ENCODE data around the gene HTT.

HTT gene

GRCh38 chr4:3200423-3201090, 126.1 kb downstream of the HTT start:
- DNase-seq (ENCODE audit: low spot score): no peak

GRCh38 chr4:3201718-3202702, 127.5 kb downstream of the HTT start:
- no peak for DNase-seq (ENCODE audit: low spot score)

DNA sequence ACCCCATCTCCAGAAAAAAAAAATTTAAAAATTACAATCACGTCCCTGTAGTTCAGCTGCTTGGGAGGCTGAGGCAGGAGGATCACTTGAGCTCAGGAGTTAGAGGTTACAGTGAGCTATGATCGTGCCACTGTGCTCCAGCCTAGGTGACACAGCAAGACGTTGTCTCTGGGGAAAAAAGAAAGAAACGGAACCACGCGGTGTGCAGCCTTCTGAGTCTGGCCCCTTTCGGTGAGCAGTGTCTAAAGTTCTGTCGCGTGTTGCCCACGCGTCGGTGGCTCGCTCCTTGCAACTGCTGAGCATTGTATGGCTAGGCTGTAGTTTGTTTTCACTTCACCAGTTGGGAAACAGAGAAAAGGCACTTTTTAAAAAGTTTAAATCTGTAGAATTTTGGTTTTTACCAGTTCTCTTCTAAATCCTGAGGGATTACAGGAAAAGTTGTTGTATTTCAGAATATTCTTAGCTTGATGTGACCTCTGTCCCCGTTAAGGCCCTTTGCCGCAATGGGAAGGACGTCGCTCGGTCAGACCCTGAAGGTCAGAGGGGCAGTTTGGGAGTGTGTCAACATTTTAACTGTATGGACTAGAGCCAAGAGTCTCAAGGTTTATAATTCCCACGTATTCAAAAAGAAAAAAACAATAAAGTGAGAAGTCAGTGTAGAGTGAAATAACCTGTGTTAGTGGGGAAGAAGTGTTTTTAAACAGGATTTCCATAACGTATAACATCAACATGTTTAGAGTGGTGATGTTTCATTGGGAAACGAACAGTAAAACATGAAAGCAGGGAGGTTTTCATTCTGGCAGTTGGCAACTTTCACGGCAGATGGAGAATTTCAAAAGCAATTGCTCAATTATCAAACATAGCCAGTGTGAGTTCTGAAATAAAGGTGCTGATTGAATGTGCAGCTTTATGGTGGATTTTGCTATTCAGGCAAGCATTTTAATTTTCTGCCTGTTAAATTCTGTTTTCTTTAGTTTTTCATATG, 128.6 kb downstream of the HTT start:
- DNase-seq (ENCODE audit: low spot score): no peak

GRCh38 chr4:3203971-3204431, 129.5 kb downstream of the HTT start:
- no peak for DNase-seq (ENCODE audit: low spot score)

- DNase-seq (ENCODE audit: low spot score): no peak
Measured at GRCh38 chr4:3205995-3206394, 131.5 kb downstream of the HTT start.

GRCh38 chr4:3206439-3207100, 132.1 kb downstream of the HTT start:
- no peak for DNase-seq (ENCODE audit: low spot score)

DNA sequence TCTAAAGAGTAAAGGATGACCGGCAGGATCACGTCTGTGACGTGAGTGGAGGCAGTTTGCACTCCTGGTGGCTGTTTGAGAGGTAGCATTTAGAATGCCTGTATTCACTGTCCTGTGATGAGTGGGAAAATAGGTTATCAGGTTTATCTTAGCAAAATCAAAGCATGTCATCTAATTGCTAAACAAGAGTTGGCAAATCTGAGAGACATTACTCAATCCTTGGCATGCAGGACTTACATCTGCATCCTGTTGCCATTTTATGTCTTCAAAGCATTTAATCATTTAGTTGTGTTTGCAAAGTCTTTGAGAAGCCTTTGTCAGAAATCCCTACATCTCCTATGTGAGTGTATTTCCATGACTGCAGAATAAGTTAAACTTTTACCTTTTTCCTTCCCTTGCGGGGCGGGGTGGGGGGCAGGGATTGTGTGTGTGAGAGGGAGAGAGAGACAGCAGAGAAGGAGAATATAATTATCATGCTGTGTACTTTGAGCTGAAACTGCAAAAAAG, 133.1 kb downstream of the HTT start:
- DNase-seq (ENCODE audit: low spot score): no peak

DNA sequence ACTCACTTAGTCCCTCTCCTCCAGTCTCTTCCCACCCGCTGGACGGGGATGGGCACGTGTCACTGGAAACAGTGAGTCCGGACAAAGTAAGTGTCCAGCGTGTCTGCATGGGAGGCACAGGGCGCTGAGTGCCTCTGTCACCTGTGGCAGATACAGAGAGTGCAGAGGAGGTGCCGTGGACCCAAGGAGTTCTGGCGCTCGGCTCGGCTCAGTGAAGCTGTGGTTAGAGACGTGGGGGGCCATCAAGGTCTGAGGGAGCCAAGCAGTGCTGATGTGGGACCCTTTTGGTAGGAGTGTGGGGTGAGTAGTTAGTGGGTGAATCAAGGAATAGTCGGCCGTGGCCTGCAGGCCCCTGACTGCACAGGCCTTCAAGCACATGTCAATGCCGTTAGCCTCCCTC, 134.3 kb downstream of the HTT start:
- no peak for DNase-seq (ENCODE audit: low spot score)

GRCh38 chr4:3209551-3210325, 135.3 kb downstream of the HTT start:
- DNase-seq (ENCODE audit: low spot score): no peak

DNA sequence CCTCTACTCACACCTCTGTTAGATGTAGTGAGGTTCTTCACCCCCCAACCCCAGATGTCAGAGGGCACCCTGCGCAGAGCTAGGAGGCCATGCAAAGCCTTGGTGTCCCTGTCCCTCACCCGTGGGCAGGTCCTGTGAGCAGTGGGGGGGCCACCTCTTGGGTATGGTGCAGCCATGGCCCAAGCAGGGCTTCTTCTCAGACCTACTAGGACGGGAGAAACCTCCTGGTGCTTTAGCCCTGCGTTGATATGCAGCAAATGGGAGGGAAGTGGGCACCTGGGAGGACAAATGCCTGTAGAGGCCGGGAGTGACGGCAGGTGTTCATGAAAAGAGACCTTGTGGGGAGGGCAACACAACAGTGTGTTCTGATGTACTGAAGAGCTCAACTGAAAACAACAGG, 136.0 kb downstream of the HTT start:
- DNase-seq (ENCODE audit: low spot score): no peak

DNA sequence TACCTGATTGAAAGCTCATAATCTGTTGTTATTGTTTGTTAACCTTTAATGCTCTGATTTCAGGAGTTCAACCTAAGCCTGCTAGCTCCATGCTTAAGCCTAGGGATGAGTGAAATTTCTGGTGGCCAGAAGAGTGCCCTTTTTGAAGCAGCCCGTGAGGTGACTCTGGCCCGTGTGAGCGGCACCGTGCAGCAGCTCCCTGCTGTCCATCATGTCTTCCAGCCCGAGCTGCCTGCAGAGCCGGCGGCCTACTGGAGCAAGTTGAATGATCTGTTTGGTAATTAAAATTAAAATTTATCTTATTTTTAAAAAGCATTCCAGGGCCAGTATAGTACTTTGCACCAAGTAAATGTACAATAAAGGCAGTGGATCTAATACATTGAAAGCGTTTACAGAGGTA, 137.4 kb downstream of the HTT start:
- no peak for DNase-seq (ENCODE audit: low spot score)

- DNase-seq (ENCODE audit: low spot score): no peak
Measured at GRCh38 chr4:3212391-3213105, 138.1 kb downstream of the HTT start.

GRCh38 chr4:3213106-3213425, 138.6 kb downstream of the HTT start:
- DNase-seq (ENCODE audit: low spot score): no peak

DNA sequence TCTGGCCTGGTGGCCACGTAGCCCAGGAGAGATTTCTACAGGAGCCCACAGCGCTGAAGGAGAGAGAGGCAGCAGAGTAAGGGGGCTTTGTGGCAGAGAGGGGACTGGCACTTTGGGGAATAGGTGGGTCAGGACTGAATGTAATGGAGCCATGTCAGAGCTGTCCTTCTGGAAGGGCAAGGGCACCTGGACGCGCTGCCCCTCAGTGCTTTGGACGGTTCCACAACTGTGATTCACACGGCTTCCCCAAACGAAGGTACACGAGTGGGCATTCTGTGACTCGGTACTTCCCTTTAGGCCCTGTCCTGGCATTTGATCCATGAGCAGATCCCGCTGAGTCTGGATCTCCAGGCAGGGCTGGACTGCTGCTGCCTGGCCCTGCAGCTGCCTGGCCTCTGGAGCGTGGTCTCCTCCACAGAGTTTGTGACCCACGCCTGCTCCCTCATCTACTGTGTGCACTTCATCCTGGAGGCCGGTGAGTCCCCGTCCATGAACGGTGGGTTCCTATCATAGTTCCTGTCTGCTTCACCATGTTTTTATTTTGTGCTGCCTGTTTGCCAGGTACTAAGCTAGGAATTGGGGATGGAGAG, 139.3 kb downstream of the HTT start:
- DNase-seq (ENCODE audit: low spot score): no peak

DNA sequence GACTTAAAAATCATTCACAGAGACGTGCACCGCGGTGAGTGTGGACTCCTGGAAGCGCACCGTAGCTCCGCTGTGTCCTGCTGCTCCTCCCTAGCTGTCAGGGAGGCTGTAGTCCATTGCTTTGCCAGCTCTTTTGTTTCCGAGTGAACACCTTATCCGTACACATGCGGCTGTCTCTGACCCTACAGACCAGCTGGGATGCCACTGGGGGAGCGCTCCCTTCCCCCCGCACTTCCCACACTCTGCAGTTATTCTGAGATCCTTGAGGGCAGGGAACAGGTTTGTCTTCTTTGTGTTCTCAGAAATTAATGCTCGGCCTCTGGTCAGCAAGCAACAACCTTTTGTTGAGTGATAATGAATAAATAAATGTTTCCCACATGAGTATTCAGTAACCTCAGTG, 140.8 kb downstream of the HTT start:
- no peak for DNase-seq (ENCODE audit: low spot score)

GRCh38 chr4:3215733-3216132, 141.3 kb downstream of the HTT start:
- DNase-seq (ENCODE audit: low spot score): no peak

GRCh38 chr4:3217266-3217665, 142.8 kb downstream of the HTT start:
- DNase-seq (ENCODE audit: low spot score): no peak

DNA sequence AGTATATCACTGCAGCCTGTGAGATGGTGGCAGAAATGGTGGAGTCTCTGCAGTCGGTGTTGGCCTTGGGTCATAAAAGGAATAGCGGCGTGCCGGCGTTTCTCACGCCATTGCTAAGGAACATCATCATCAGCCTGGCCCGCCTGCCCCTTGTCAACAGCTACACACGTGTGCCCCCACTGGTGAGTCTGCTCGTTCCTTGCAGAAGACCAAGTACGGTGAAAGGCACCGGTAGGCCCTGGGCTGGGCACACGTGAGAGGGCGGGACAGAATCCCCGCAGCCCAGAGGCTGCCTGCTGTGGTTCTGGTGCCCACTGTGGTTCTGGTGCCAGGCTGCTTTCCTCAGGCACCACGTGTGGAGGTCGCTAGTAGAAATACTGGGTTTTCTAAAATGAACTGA, 143.3 kb downstream of the HTT start:
- no peak for DNase-seq (ENCODE audit: low spot score)

Data from COLO829 (cell line).